Uterus (tissue), 2 donors: ENCODE measurements around the gene PHF13.

ENCODE experiments used
- CTCF ChIP-seq, 4 experiments: fragments of 200-600 bp in 2 of 4; fragments of 450-650 bp in 2 of 4; sonication (generic) in 2 of 4; IDR thresholded peaks; one replicate each; pipeline ENCODE4 v1.5.1; 2016 to 2019; ENCODE audit warnings: antibody characterized with exemption in 4 of 4, mild to moderate bottlenecking in 2 of 4, moderate library complexity in 1 of 4
- POLR2A ChIP-seq, 2 donors: fragments of 450-650 bp; IDR thresholded peaks; one replicate each; pipeline ENCODE4 v1.6.1; 2016; ENCODE audit warnings: antibody characterized with exemption in 2 of 2, mild to moderate bottlenecking in 1 of 2, moderate library complexity in 1 of 2

- TF ChIP-seq CTCF (IDR thresholded peaks at IDR 0.05) = no peak
- no peak for TF ChIP-seq POLR2A (IDR thresholded peaks at IDR 0.05)
These were observed 24.2 kb downstream of the PHF13 start for GRCh38 chr1:6637770-6638169.
